GM12892 (cell line): ENCODE measurements around the gene KCNK3.

Source experiments
- POLR2A ChIP-seq: IDR thresholded peaks from 2 replicates; pipeline ENCODE4 v1.6.1; 2011; ENCODE audit warnings: low read depth, low read length, control low read depth
- POLR2AphosphoS5 ChIP-seq: IDR thresholded peaks from 2 replicates; pipeline ENCODE4 v1.6.1; 2011; ENCODE audit warnings: low read depth, low read length, control low read depth
- TAF1 ChIP-seq: IDR thresholded peaks from 2 replicates; pipeline ENCODE4 v1.6.1; 2011; ENCODE audit warnings: low read depth, mild to moderate bottlenecking, control low read depth, low read length, borderline replicate concordance

DNA sequence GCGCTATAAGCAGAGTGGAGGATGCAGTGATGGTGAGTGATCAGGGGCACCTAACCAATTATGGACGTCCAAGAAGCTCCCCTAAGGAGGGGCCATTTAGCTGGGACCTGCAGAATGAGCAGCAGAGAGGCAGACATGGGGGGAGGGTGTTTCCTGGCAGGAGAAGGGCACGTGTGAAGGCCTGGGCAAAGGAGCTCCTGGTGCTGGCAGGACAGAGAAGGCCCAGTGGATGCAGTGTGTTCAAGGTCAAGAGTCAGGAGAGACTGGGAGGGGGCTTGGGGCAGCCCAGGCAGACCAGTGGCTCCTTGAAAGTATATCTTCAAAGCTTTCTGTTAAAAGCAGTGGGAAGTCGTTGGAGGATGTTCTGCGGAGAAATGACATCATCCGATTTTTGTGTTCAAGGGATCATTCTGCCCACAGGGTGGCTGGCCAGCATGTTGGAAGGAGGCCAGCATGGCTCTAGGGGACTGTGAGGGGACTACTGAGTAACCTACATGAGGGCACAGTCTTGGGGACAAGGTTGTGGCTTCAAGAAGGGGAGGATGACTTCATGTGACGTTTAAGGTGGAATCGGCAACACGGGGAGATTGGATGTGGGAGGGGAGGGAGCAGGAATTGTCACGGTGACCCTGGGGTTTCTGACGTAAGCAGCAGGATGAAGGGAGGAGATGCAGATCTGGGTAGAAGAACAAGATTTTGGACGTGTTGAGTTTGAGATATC, 42.4 kb upstream of the KCNK3 start:
- TF ChIP-seq POLR2AphosphoS5 (no peak), TAF1 (no peak), POLR2A (no peak)
